Uterus (tissue), 4 donors: ENCODE measurements around the gene PWP1. TPM values are rescaled to one million over a fixed set of nuclear protein-coding genes. Genes with fewer than 3 reads are reported as not detected.

Experiments used
- DNase-seq, 2 donors: peaks; one replicate each; pipeline ENCODE4 v3.0.0-alpha.2; 2019 to 2020
- H3K27ac ChIP-seq, 2 donors: fragments of 200-600 bp; sonication (generic); 1 replicate in 1 of 2; 2 replicates in 1 of 2; pipeline ENCODE4 v1.5.1; 2016 to 2018
- H3K27me3 ChIP-seq, 2 donors: fragments of 200-600 bp; sonication (generic); one replicate each; pipeline ENCODE4 v1.5.1; 2018 to 2019; ENCODE audit warnings: control low read depth in 1 of 2
- H3K36me3 ChIP-seq, 2 donors: fragments of 200-600 bp; sonication (generic); one replicate each; pipeline ENCODE4 v1.5.1; 2019; ENCODE audit warnings: control low read depth in 1 of 2
- H3K4me1 ChIP-seq, 2 donors: fragments of 200-600 bp; sonication (generic); one replicate each; pipeline ENCODE4 v1.5.1; 2018 to 2019; ENCODE audit warnings: control low read depth in 1 of 2
- H3K4me3 ChIP-seq, 2 donors: fragments of 200-600 bp; sonication (generic); 1 replicate in 1 of 2; 2 replicates in 1 of 2; pipeline ENCODE4 v1.5.1; 2018 to 2019; ENCODE audit warnings: mild to moderate bottlenecking in 1 of 2
- H3K9me3 ChIP-seq, 2 donors: fragments of 200-600 bp; sonication (generic); one replicate each; pipeline ENCODE4 v1.5.1; 2019; ENCODE audit warnings: control low read depth in 1 of 2
- CTCF ChIP-seq, 4 experiments: fragments of 200-600 bp in 2 of 4; fragments of 450-650 bp in 2 of 4; sonication (generic) in 2 of 4; IDR thresholded peaks; one replicate each; pipeline ENCODE4 v1.5.1; 2016 to 2019; ENCODE audit warnings: antibody characterized with exemption in 4 of 4, mild to moderate bottlenecking in 2 of 4, moderate library complexity in 1 of 4
- POLR2A ChIP-seq, 2 donors: fragments of 450-650 bp; IDR thresholded peaks; one replicate each; pipeline ENCODE4 v1.6.1; 2016; ENCODE audit warnings: antibody characterized with exemption in 2 of 2, mild to moderate bottlenecking in 1 of 2, moderate library complexity in 1 of 2
- intact Hi-C: fragments of 100-400 bp; cut with DNase I; formaldehyde crosslinking; loops from one replicate; pipeline ENCODE4 v1.15.1; 2023; ENCODE audit warnings: low total_unique reads
- total RNA-seq, 4 donors: library from RNA; depleted of rRNA in 3 of 4; stranded (reverse); fragments of >200 nt in 3 of 4; gene quantifications; one replicate each; pipeline versions ENCODE4 v1.1.0 to v1.2.4, GENCODE V29; 2014 to 2023
- donor health status: DM: yes; HTN: yes; CAD: no.

PWP1 gene
- total RNA-seq, 4 donors from 2014 or later, result 28.6 to 80.9 (median 63.5) TPM

DNA sequence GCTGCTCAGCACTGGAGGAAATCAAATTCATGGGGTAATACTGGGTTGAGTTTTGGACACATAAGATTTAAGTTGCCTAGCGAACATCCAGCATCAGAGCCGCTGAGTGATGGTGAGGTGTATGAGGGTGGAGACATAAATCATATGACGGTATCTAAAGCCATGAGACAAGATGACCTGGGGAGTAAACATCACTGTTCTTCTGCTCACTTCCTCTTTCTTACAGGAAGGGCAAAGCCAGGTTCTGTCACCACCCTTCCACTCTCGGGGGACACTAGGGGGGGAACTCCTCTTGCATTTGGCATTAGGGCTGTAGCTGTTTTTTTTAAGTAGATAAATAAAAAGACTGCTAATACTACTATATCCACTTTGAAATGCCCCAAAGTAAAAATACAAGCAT lies 51.3 kb downstream of the PWP1 start:
- Histone ChIP-seq H3K36me3 (no peaks in the 10 kb centered on the region), H3K27me3 (no peaks in the 10 kb centered on the region), H3K4me3 (no peak overlapping the region), H3K27ac (no peak overlapping the region), H3K4me1 (no peaks in the 10 kb centered on the region), H3K9me3 (no peaks in the 10 kb centered on the region)
- no peak for DNase-seq
- no peak for TF ChIP-seq CTCF (IDR thresholded peaks at IDR 0.05)
- intact Hi-C loops, result no loop called here

DNA sequence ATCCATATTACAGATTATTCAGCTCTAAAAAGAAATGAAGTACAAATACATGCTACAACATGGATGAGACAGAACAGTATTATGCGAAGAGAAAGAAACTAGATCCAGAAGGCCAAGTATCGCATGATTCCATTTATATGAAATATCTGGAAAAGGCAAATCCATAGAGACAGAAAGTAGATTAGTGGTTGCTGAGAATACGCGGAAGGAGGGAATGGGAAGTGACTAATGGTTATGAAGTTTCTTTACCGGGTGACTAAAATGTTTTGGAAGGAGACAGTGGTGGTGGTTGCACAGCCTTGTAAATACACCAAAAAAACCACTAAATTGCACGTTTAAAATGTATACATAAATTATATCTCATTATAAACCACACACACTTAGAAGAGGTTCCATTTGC lies 62.9 kb downstream of the PWP1 start:
- H3K36me3 ChIP-seq, result no peaks in the 10 kb centered on the region
- no peak for TF ChIP-seq CTCF (IDR thresholded peaks at IDR 0.05)
- TF ChIP-seq POLR2A (IDR thresholded peaks at IDR 0.05), result no peak
- intact Hi-C loops, result no loop called here

GRCh38 chr12:107749083-107749482 lies 63.5 kb downstream of the PWP1 start:
- intact Hi-C loops, result no loop called here
- Histone ChIP-seq H3K27me3 (no peaks in the 10 kb centered on the region), H3K27ac (no peak overlapping the region), H3K9me3 (no peaks in the 10 kb centered on the region), H3K4me1 (peaks cover 0 to 4% of the 10 kb centered on the region in 2 donors), H3K4me3 (no peak overlapping the region), H3K36me3 (no peaks in the 10 kb centered on the region)
- no peak for DNase-seq
- TF ChIP-seq POLR2A (IDR thresholded peaks at IDR 0.05) (no peak), CTCF (IDR thresholded peaks at IDR 0.05) (no peak)

More for the DNA sequence above, 62.9 kb downstream of the PWP1 start:
- no peak for DNase-seq
- Histone ChIP-seq H3K9me3 (no peaks in the 10 kb centered on the region), H3K27ac (no peak overlapping the region), H3K4me1 (peaks cover 0 to 4% of the 10 kb centered on the region in 2 donors), H3K4me3 (no peak overlapping the region), H3K27me3 (no peaks in the 10 kb centered on the region)

DNA sequence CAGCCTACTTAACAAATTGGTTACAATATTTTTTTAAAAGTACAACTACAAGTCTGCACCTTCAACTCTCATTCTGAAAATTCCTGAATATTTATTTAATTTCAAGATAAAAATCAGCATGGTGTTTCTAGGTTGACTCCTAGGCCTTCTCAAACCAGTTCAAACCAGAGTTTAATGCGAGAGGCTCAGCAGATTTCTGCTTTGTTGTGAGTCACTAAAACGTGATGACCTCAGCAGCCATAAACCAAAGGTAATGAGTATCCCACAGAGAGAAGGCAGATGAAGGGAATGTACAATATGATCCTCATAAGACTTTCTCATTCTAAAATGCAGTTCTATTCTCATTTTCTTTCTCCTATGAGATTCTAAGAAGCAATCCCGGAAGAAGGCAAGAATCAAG lies 73.8 kb downstream of the PWP1 start:
- H3K36me3 ChIP-seq, result no peaks in the 10 kb centered on the region
- no peaks in the 10 kb centered on the region for H3K27me3 ChIP-seq
- TF ChIP-seq POLR2A (IDR thresholded peaks at IDR 0.05) (no peak), CTCF (IDR thresholded peaks at IDR 0.05) (no peak)
- H3K4me1 ChIP-seq, result peaks cover 10 to 13% of the 10 kb centered on the region in 2 donors
- DNase-seq, result peak in 1 of 2 donors; percentile 17
- no peaks in the 10 kb centered on the region for H3K9me3 ChIP-seq
- intact Hi-C loops, result no loop called here
- H3K4me3 ChIP-seq, result peak overlapping the region in 1 of 2 donors; percentile 91
- H3K27ac ChIP-seq, result peak overlapping the region in 1 of 2 donors; percentile 72

- intact Hi-C loops, result no loop called here
- DNase-seq, result peak in 1 of 2 donors; percentile 19
Measured at GRCh38 chr12:107760207-107760808, 74.7 kb downstream of the PWP1 start.

More at GRCh38 chr12:107760207-107760808, 74.7 kb downstream of the PWP1 start:
- Histone ChIP-seq H3K4me1 (peaks cover 10 to 13% of the 10 kb centered on the region in 2 donors), H3K36me3 (no peaks in the 10 kb centered on the region), H3K27ac (peak overlapping the region; percentile 70 to 72), H3K4me3 (peak overlapping the region; percentile 90 to 91), H3K9me3 (no peaks in the 10 kb centered on the region), H3K27me3 (no peaks in the 10 kb centered on the region)
- TF ChIP-seq POLR2A (IDR thresholded peaks at IDR 0.05) (no peak), CTCF (IDR thresholded peaks at IDR 0.05) (no peak)
